ENCODE results near the gene CCR7.

The CCR7 gene

DNA sequence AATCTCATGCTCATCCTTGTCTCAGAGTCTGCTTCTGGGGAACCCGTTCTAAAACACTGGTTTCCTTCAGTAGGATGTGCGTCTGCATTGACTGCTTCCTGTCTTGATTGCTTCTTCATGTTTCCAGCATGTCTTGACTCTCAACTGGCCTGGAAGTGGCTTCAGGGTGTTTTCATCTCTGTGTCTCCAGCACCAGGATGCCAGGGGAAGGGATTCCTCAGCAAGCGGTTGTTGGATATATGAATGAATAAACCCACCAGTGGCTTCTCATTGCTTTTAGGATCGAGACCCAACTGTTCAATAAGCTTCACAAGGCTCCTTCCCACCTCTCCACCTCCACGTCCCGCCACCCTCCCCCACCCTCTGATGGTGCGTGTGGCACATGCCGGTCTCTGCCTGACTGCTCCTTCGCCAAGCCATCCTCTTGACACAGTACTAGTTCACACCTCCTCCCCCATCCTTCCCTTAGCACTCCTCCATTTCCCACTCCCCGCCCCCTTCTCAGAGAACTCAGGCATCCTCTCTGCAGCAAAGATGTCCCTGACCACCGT is 49.7 kb downstream of the CCR7 start:
- DNase-seq (ENCODE audit: low read depth) = no peak
- H3K4me3 ChIP-seq (ENCODE audit: low read length) = no peak overlapping the region
- TF ChIP-seq CTCF (conservative IDR thresholded peaks at IDR 0.05; ENCODE audit: low read depth, low read length) = no peak

DNA sequence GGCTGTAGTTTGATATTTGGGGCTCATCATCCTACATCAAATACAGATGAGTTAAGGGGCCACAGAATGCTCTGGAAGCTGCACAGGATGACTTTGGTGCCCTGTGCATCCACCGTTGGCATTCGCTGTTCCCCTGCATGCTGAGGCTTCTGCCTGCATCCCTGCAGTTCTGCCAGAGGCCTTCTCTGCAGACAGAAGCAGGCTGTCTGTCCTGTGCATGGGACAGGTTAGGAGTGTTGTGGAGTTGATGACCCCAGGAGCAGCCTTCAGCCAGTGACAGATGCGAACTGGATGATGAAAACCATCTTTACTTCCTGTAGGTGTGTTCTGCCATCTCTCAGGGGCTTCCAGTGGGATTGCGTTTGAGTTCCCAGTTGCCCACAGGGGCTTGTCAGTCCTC is 50.3 kb downstream of the CCR7 start:
- H3K4me3 ChIP-seq (ENCODE audit: low read length) = no peak overlapping the region
- no peak for DNase-seq (ENCODE audit: low read depth)
- no peak for TF ChIP-seq CTCF (conservative IDR thresholded peaks at IDR 0.05; ENCODE audit: low read depth, low read length)

DNA sequence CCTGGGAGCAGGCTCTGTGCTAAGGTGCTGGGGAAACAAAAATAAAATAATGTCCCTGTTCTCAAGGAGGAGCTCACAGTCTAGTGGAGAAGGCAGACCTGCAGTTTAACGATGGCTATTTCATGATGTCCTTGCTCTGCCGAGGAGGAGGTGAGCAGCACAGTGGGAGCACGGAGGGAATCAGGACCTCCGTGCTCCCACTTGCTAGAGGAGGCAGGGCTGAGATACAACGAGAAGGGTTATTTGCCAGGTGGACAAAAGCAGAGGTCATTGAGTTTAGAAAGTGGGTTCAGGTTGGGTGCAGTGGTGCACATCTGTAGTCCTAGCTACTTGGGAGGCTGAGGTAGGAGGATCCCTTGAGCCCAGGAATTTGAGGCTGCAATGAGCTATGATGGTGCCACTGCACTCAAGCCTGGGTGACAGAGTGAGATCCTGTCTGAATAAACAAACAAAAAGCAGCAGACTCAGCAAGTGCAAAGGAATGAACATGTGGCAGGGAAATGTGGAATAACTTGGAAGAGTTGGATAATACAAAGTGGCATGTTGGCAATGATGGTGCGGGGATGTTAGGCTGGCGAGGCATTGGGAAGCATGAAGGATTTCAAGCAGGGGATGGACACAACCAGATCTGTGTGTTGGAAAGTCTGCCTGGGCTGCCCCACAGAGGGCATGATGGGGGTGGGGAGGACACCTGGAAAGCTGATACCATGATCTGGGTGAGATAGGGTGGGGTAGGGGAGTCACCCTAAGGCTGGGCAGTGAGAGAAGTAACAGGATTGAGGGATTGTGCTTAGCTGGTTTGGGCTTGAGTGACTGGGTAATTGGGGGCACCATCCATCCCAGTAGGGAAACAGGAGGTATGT is 51.0 kb downstream of the CCR7 start:
- no peak for TF ChIP-seq CTCF (conservative IDR thresholded peaks at IDR 0.05; ENCODE audit: low read depth, low read length)
- no peak for DNase-seq (ENCODE audit: low read depth)
- H3K4me3 ChIP-seq (ENCODE audit: low read length) = no peak overlapping the region

GRCh38 chr17:40511667-40512220 is 53.5 kb downstream of the CCR7 start:
- no peak overlapping the region for H3K4me3 ChIP-seq (ENCODE audit: low read length)
- no peak for DNase-seq (ENCODE audit: low read depth)
- no peak for TF ChIP-seq CTCF (conservative IDR thresholded peaks at IDR 0.05; ENCODE audit: low read depth, low read length)

DNA sequence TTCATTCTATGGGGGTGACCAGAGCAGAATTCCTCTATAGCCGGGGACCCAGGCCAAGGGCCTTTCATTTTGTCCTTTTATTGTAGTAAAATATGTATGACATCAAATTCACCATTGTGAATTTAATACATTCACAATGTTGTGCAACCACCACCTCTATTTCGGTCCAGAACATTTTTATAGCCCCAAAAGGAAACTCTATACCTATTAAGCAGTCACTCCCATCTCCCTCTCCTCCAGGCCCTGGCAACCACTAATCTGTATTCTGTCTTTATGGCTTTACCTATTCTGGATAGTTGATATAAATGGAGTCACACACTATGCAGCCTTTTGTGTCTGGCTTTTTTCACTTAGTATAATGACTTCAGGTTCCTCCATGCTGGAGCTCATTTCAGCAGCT is 54.1 kb downstream of the CCR7 start:
- H3K4me3 ChIP-seq (ENCODE audit: low read length) = no peak overlapping the region
- no peak for TF ChIP-seq CTCF (conservative IDR thresholded peaks at IDR 0.05; ENCODE audit: low read depth, low read length)
- DNase-seq (ENCODE audit: low read depth) = no peak

- TF ChIP-seq CTCF (conservative IDR thresholded peaks at IDR 0.05; ENCODE audit: low read depth, low read length) = no peak
- H3K4me3 ChIP-seq (ENCODE audit: low read length) = no peak overlapping the region
- DNase-seq (ENCODE audit: low read depth) = no peak
Observed at GRCh38 chr17:40510328-40510648, 55.0 kb downstream of the CCR7 start.
